HL-60 (cell line): ENCODE measurements around the gene DBP.

Experiments
- CTCF ChIP-seq: IDR thresholded peaks from one replicate; pipeline ENCODE4 v1.5.1; 2011; ENCODE audit warnings: low read length, control low read depth, inconsistent platforms; ENCODE audit not compliant: insufficient read depth
- SPI1 ChIP-seq: IDR thresholded peaks from 2 replicates; pipeline ENCODE4 v1.6.1; 2012; ENCODE audit warnings: low read depth, mild to moderate bottlenecking, borderline replicate concordance

GRCh38 chr19:48644839-48645619 is 7.8 kb upstream of the DBP start:
- TF ChIP-seq CTCF (no peak), SPI1 (no peak)
